Hepatocyte (in vitro differentiated cells): Measurements from ENCODE around the gene PRMT7. TPM values are rescaled to one million over a fixed set of nuclear protein-coding genes. Genes with fewer than 3 reads are reported as not detected.

ENCODE experiments used
- DNase-seq: peaks from one replicate; pipeline ENCODE4 v3.0.0-alpha.2; 2016; ENCODE audit warnings: low spot score
- H2AFZ ChIP-seq: fragments of 200-600 bp; sonication (generic); 2 replicates; pipeline ENCODE4 v1.6.0; 2016; ENCODE audit warnings: antibody characterized with exemption, mild to moderate bottlenecking
- H3K27ac ChIP-seq: fragments of 200-600 bp; sonication (generic); 2 replicates; pipeline ENCODE4 v1.5.1; 2016; ENCODE audit warnings: mild to moderate bottlenecking
- H3K27me3 ChIP-seq: fragments of 200-600 bp; sonication (generic); 2 replicates; pipeline ENCODE4 v1.6.1; 2016
- H3K36me3 ChIP-seq: fragments of 200-600 bp; sonication (generic); replicated peaks from 2 replicates; pipeline ENCODE4 v1.5.1; 2016; ENCODE audit warnings: low read depth; ENCODE audit not compliant: insufficient read depth
- H3K4me1 ChIP-seq: fragments of 200-600 bp; sonication (generic); 2 replicates; pipeline ENCODE4 v1.5.1; 2016; ENCODE audit warnings: mild to moderate bottlenecking, moderate library complexity; ENCODE audit not compliant: insufficient read depth
- H3K4me2 ChIP-seq: fragments of 200-600 bp; sonication (generic); 2 replicates; pipeline ENCODE4 v1.6.0; 2016
- H3K4me3 ChIP-seq: fragments of 200-600 bp; sonication (generic); 2 replicates; pipeline ENCODE4 v1.5.1; 2016; ENCODE audit warnings: mild to moderate bottlenecking
- H3K79me2 ChIP-seq: fragments of 200-600 bp; sonication (generic); 2 replicates; pipeline ENCODE4 v1.6.0; 2017; ENCODE audit warnings: mild to moderate bottlenecking
- H3K9me2 ChIP-seq: fragments of 200-600 bp; sonication (generic); replicated peaks from 2 replicates; pipeline ENCODE4 v1.6.0; 2017; ENCODE audit warnings: mild to moderate bottlenecking; ENCODE audit not compliant: insufficient read depth
- H3K9me3 ChIP-seq: fragments of 200-600 bp; sonication (generic); 2 replicates; pipeline ENCODE4 v1.5.1; 2016; ENCODE audit warnings: low read depth, mild to moderate bottlenecking
- H4K20me1 ChIP-seq: fragments of 200-600 bp; sonication (generic); 2 replicates; pipeline ENCODE4 v1.6.0; 2016; ENCODE audit warnings: mild to moderate bottlenecking; ENCODE audit not compliant: insufficient read depth, poor library complexity, severe bottlenecking
- EZH2 ChIP-seq: fragments of 200-600 bp; sonication (generic); IDR thresholded peaks from 2 replicates; pipeline ENCODE4 v1.6.1; 2016; ENCODE audit warnings: antibody characterized with exemption, mild to moderate bottlenecking, borderline replicate concordance
- EZH2phosphoT487 ChIP-seq: fragments of 200-600 bp; sonication (generic); IDR thresholded peaks from one replicate; pipeline ENCODE4 v1.6.1; 2018; ENCODE audit warnings: antibody characterized with exemption, mild to moderate bottlenecking, low read depth, moderate library complexity; ENCODE audit not compliant: unreplicated experiment, severe bottlenecking
- WGBS: methylation state at CpG from one replicate; pipeline ENCODE4 v1.1.6; 2016; ENCODE audit warnings: low lambda C conversion rate; ENCODE audit errors: missing lambda C conversion rate; 5-methylcytosine and 5-hydroxymethylcytosine counted together
- polyA plus RNA-seq: library from polyadenylated mRNA; unstranded; fragments of >200 nt; fragmentation: Nextera tagmentation; extraction: Ambion mirVana; gene quantifications from 2 replicates; pipeline ENCODE4 v1.2.1, GENCODE V29; 2016
- total RNA-seq: library from RNA; depleted of rRNA; stranded (reverse); fragments of >200 nt; gene quantifications from 2 replicates; pipeline ENCODE4 v1.2.3, GENCODE V29; 2014
- TF ChIP-seq, protein P1 (sequence below): fragments of 200-600 bp; sonication (generic); IDR thresholded peaks from 2 replicates; pipeline ENCODE4 v1.5.1; 2016; ENCODE audit warnings: antibody characterized with exemption, mild to moderate bottlenecking; ENCODE audit not compliant: poor library complexity

The PRMT7 gene
- total and polyA plus RNA-seq, 2 experiments from 2014 or later, result 41.1 to 43.6 TPM

GRCh38 chr16:68309799-68310198, 1.0 kb upstream of the PRMT7 start:
- peak overlapping the region; percentile 90 for H3K27ac ChIP-seq

DNA sequence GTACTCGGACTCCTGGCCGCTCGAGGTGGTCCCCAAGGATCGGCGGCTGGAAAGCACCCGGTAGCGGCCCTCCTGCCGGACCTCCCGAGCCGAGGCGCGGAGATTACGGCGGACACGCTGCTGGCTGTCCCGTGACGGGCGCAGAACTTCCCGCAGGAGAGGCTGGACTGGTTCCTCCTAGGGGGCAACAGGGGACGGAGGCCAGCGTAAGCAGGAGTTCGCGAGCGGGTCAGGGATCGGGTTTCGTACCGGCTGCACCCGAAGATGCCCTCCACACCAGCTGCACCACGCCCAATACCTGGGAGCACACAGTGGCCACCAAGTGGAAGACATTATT, 414 bp upstream of the PRMT7 start:
- H4K20me1 ChIP-seq, result peaks cover 3% of the 10 kb centered on the region
- TF ChIP-seq, protein P1, sequence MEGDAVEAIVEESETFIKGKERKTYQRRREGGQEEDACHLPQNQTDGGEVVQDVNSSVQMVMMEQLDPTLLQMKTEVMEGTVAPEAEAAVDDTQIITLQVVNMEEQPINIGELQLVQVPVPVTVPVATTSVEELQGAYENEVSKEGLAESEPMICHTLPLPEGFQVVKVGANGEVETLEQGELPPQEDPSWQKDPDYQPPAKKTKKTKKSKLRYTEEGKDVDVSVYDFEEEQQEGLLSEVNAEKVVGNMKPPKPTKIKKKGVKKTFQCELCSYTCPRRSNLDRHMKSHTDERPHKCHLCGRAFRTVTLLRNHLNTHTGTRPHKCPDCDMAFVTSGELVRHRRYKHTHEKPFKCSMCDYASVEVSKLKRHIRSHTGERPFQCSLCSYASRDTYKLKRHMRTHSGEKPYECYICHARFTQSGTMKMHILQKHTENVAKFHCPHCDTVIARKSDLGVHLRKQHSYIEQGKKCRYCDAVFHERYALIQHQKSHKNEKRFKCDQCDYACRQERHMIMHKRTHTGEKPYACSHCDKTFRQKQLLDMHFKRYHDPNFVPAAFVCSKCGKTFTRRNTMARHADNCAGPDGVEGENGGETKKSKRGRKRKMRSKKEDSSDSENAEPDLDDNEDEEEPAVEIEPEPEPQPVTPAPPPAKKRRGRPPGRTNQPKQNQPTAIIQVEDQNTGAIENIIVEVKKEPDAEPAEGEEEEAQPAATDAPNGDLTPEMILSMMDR, result no peak
- no peak for TF ChIP-seq EZH2phosphoT487
- TF ChIP-seq EZH2, result no peak
- H3K36me3 ChIP-seq, result no peaks in the 10 kb centered on the region
- H3K27ac ChIP-seq, result peak overlapping the region; percentile 90
- peak overlapping the region; percentile 97 for H3K4me2 ChIP-seq
- no peaks in the 10 kb centered on the region for H3K9me2 ChIP-seq
- peaks cover 18% of the 10 kb centered on the region for H3K4me1 ChIP-seq
- no peaks in the 10 kb centered on the region for H3K27me3 ChIP-seq
- H3K79me2 ChIP-seq, result peaks cover 76% of the 10 kb centered on the region
- no peak for DNase-seq
- peak overlapping the region; percentile 75 for H2AFZ ChIP-seq
- peak overlapping the region; percentile 43 for H3K4me3 ChIP-seq
- H3K9me3 ChIP-seq, result no peaks in the 10 kb centered on the region
- whole genome bisulfite sequencing, result under 1% methylated on average over 29 of the region's 29 CpGs

More at GRCh38 chr16:68309799-68310198, 1.0 kb upstream of the PRMT7 start:
- Histone ChIP-seq H4K20me1 (peaks cover 3% of the 10 kb centered on the region), H3K36me3 (no peaks in the 10 kb centered on the region), H3K9me3 (no peaks in the 10 kb centered on the region), H2AFZ (peak overlapping the region; percentile 75), H3K79me2 (peaks cover 71% of the 10 kb centered on the region), H3K4me2 (peak overlapping the region; percentile 97), H3K4me1 (peaks cover 18% of the 10 kb centered on the region), H3K27me3 (no peaks in the 10 kb centered on the region), H3K4me3 (peak overlapping the region; percentile 43), H3K9me2 (no peaks in the 10 kb centered on the region)
- 51% methylated on average over 6 of the region's 6 CpGs for WGBS
- TF ChIP-seq EZH2phosphoT487, result no peak
- no peak for TF ChIP-seq EZH2
- TF ChIP-seq, protein P1, result no peak
- DNase-seq, result no peak

DNA sequence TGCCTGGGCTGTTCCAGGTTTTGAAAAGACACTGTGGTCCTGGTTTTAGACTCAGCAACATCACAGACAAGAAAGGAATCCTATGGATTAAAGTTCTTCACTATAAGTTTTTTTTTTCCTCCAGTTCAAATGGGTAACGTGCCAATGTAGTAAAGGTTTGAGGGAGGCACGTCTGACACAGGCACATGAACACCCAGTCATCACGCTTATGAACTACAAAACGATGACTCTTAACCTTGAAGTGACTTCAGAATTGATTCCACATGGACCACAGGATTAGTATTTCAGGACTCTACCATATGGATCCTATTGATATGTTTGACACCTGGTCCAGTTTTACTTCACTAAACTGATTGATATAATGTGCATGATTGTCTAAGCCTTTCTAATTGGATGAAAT, 2.3 kb downstream of the PRMT7 start:
- Histone ChIP-seq H3K9me2 (no peaks in the 10 kb centered on the region), H3K27ac (no peak overlapping the region), H3K4me3 (no peak overlapping the region), H3K4me2 (no peak overlapping the region), H4K20me1 (peaks cover 3% of the 10 kb centered on the region), H3K4me1 (peaks cover 18% of the 10 kb centered on the region), H2AFZ (no peak overlapping the region), H3K36me3 (no peaks in the 10 kb centered on the region), H3K79me2 (peaks cover 57% of the 10 kb centered on the region), H3K9me3 (no peaks in the 10 kb centered on the region), H3K27me3 (no peaks in the 10 kb centered on the region)
- 74% methylated on average over 4 of the region's 4 CpGs for WGBS
- DNase-seq, result no peak
- TF ChIP-seq, protein P1, result no peak
- no peak for TF ChIP-seq EZH2
